C4-2B (cell line): ENCODE results near the gene ANAPC5.
"Not testable (repeated sequence)": the region's sequence is repeated elsewhere in the genome, so short reads cannot be mapped to it uniquely, and the experiment has no call there.

ENCODE experiments used
- H3K27ac ChIP-seq: fragments of 450-650 bp; 2 replicates; pipeline ENCODE4 v1.5.1; 2017
- CTCF ChIP-seq: fragments of 450-650 bp; conservative IDR thresholded peaks from 2 replicates; pipeline ENCODE4 v1.5.1; 2017; ENCODE audit warnings: mild to moderate bottlenecking
- ZFX ChIP-seq: fragments of 450-650 bp; IDR thresholded peaks from 2 replicates; pipeline ENCODE4 v1.6.1; 2017

Gene ANAPC5

DNA sequence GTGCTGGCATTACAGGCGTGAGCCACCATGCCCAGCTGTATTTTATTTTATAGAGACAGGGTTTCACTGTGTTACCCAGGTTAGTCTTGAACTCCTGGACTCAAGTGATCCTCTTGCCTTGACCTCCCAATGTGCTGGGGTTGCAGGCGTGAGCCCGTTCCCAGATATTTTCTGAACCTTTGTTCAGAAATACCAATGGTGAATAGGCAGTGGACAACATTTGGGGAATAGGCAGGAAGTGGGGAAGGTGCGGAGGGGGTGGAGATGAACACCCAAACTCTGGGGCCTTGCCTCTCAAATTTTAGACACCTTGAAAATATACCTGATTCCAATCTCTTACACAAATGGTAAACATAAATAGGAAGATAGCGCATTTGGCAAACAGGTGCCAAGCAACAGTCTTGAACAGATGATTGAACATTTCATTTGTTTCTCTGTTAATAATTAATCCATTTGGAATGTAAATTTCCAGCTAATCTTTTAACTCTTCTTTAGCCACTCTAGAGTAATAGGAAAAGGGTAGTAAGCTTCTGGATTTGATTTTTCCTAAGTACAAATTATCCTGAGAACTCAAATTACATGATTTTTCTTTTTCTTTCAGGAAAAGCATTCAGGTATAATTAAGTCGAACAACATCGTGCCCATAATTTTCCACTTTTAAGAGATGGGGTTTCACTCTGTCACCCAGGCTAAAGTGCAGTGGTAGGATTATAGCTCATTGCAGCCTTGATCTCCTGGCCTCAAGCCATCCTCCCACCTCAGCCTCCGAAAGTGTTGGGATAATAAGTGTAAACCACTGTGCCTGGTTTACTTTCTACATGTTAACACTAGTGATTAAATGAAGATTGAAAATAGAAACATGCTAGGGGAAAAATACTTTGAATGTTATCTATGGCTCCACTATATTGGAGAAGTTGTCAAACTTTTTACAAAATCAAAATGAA lies 24.8 kb upstream of the ANAPC5 start:
- no peak for TF ChIP-seq ZFX
- no peak for TF ChIP-seq CTCF
- no peak overlapping the region for H3K27ac ChIP-seq

- H3K27ac ChIP-seq, result not testable (repeated sequence)
Observed at GRCh38 chr12:121374945-121375584, 22.9 kb upstream of the ANAPC5 start.

- H3K27ac ChIP-seq, result not testable (repeated sequence)
Observed at GRCh38 chr12:121374336-121374735, 22.1 kb upstream of the ANAPC5 start.

DNA sequence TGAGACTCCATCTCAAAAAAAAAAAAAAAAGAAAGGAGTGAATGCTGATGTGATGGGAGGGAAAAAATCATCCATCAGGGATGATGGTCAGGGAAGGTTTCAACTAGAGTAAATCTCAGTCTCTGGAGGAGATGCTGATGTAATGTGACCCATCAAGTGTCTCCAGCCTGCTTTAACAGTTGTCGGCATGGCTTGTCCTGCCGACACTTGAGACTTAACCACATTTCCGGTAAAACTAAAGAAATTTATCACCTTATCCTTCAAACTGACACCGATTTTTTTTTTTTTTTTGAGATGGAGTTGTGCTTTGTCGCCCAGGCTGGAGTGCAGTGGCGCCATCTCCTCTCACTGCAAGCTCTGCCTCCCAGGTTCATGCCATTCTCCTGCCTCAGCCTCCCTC lies 21.5 kb upstream of the ANAPC5 start:
- H3K27ac ChIP-seq, result no peak overlapping the region
- TF ChIP-seq CTCF (no peak), ZFX (no peak)

DNA sequence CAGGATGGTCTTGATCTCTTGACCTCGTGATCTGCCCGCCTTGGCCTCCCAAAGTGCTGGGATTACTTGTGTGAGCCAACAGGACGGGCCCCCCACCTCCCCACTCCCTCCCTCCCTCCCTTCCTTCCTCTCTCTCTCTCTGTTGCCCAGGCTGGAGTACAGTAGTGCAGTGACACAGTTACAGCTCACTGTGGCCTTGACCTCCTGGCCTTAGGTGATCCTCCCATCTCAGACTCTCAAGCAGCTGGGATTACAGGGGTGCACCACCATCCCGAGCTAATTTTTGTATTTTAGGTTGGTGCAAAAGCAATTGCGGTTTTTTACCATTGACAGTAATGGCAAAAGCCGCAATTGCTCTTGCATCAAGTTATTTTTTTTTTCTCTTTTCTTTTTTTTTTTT lies 19.2 kb upstream of the ANAPC5 start:
- H3K27ac ChIP-seq, result no peak overlapping the region
- TF ChIP-seq CTCF, result no peak
- TF ChIP-seq ZFX, result no peak

GRCh38 chr12:121366063-121366459 lies 13.8 kb upstream of the ANAPC5 start:
- no peak overlapping the region for H3K27ac ChIP-seq
- no peak for TF ChIP-seq CTCF
- no peak for TF ChIP-seq ZFX

GRCh38 chr12:121365416-121366062 lies 13.3 kb upstream of the ANAPC5 start:
- no peak overlapping the region for H3K27ac ChIP-seq
- TF ChIP-seq ZFX (no peak), CTCF (no peak)

GRCh38 chr12:121364683-121365121 lies 12.5 kb upstream of the ANAPC5 start:
- no peak for TF ChIP-seq ZFX
- no peak for TF ChIP-seq CTCF
- H3K27ac ChIP-seq, result no peak overlapping the region
